Neural cell (in vitro differentiated cells): ENCODE measurements around the gene TOLLIP. TPM values are rescaled to one million over a fixed set of nuclear protein-coding genes. Genes with fewer than 3 reads are reported as not detected.

Source experiments
- H2AFZ ChIP-seq: fragments of 200-600, 300-800 bp; sonication (generic), shearing (Covaris generic); 2 replicates; pipeline ENCODE4 v1.6.0; 2014; ENCODE audit warnings: low read depth, mild to moderate bottlenecking, antibody characterized with exemption, low read length, moderate library complexity
- H3F3A ChIP-seq: fragments of 200-600 bp; shearing (Covaris generic); 2 replicates; pipeline ENCODE4 v1.6.1; 2016; ENCODE audit warnings: mild to moderate bottlenecking, moderate library complexity, mixed read lengths, antibody characterized with exemption, low read length; ENCODE audit not compliant: insufficient read depth, poor library complexity, severe bottlenecking
- H3K27ac ChIP-seq: fragments of 200-600, 300-800 bp; sonication (generic), shearing (Covaris generic); 2 replicates; pipeline ENCODE4 v1.5.1; 2014; ENCODE audit warnings: mild to moderate bottlenecking, low read length, moderate library complexity
- H3K27me3 ChIP-seq: fragments of 300-800, 200-600 bp; sonication (generic), shearing (Covaris generic); 2 replicates; pipeline ENCODE4 v1.6.0; 2014; ENCODE audit warnings: mild to moderate bottlenecking, low read depth, low read length, moderate library complexity; ENCODE audit not compliant: insufficient read depth
- H3K36me3 ChIP-seq: fragments of 300-800, 200-600 bp; sonication (generic), shearing (Covaris generic); 2 replicates; pipeline ENCODE4 v1.5.1; 2014; ENCODE audit warnings: mild to moderate bottlenecking, antibody characterized with exemption, low read length, moderate library complexity; ENCODE audit not compliant: insufficient read depth
- H3K4me2 ChIP-seq: fragments of 300-800, 200-600 bp; sonication (generic), shearing (Covaris generic); 2 replicates; pipeline ENCODE4 v1.6.0; 2014; ENCODE audit warnings: mild to moderate bottlenecking, low read length
- H3K4me3 ChIP-seq: fragments of 300-800, 200-600 bp; sonication (generic), shearing (Covaris generic); 2 replicates; pipeline ENCODE4 v1.5.1; 2014; ENCODE audit warnings: mild to moderate bottlenecking, low read length, moderate library complexity
- H3K79me2 ChIP-seq: fragments of 200-600 bp; shearing (Covaris generic); replicated peaks from 2 replicates; pipeline ENCODE4 v1.6.0; 2014; ENCODE audit warnings: mild to moderate bottlenecking, low read length, moderate library complexity; ENCODE audit not compliant: insufficient read depth
- H3K9ac ChIP-seq: fragments of 300-800, 200-600 bp; sonication (generic), shearing (Covaris generic); 2 replicates; pipeline ENCODE4 v1.6.1; 2016; ENCODE audit warnings: mild to moderate bottlenecking, low read length, mixed read lengths
- H3K9me2 ChIP-seq: fragments of 200-600 bp; shearing (Covaris generic); 2 replicates; pipeline ENCODE4 v1.6.1; 2016; ENCODE audit warnings: mild to moderate bottlenecking, low read length, mixed read lengths; ENCODE audit not compliant: insufficient read depth
- H3K9me3 ChIP-seq: fragments of 200-600, 300-800 bp; sonication (generic), shearing (Covaris generic); 2 replicates; pipeline ENCODE4 v1.6.1; 2016; ENCODE audit warnings: mild to moderate bottlenecking, mixed run types, low read length, moderate library complexity, mixed read lengths
- H4K20me1 ChIP-seq: fragments of 200-600 bp; shearing (Covaris generic); 2 replicates; pipeline ENCODE4 v1.6.1; 2016; ENCODE audit warnings: mild to moderate bottlenecking, mixed run types; ENCODE audit not compliant: insufficient read depth
- EP300 ChIP-seq: fragments of 450-650 bp; conservative IDR thresholded peaks from 2 replicates; pipeline ENCODE4 v1.6.1; 2014; ENCODE audit warnings: antibody characterized with exemption, mild to moderate bottlenecking, moderate library complexity; ENCODE audit not compliant: poor library complexity, severe bottlenecking
- EZH2 ChIP-seq: fragments of 200-600, 300-800 bp; shearing (Covaris generic), sonication (generic); IDR thresholded peaks from 2 replicates; pipeline ENCODE4 v1.6.1; 2014; ENCODE audit warnings: antibody characterized with exemption, low read length, borderline replicate concordance, mild to moderate bottlenecking; ENCODE audit not compliant: insufficient read depth, poor library complexity, severe bottlenecking
- MXI1 ChIP-seq: fragments of 450-650 bp; conservative IDR thresholded peaks from 2 replicates; pipeline ENCODE4 v1.6.1; 2014; ENCODE audit warnings: antibody characterized with exemption, mild to moderate bottlenecking; ENCODE audit not compliant: poor library complexity, severe bottlenecking
- POLR2AphosphoS5 ChIP-seq: IDR thresholded peaks from 2 replicates; pipeline ENCODE4 v1.6.1; 2012
- RAD21 ChIP-seq: fragments of 450-650 bp; conservative IDR thresholded peaks from 2 replicates; pipeline ENCODE4 v1.6.1; 2014; ENCODE audit warnings: antibody characterized with exemption, mild to moderate bottlenecking, moderate library complexity
- SMC3 ChIP-seq: fragments of 450-650 bp; conservative IDR thresholded peaks from 2 replicates; pipeline ENCODE4 v1.6.1; 2014; ENCODE audit warnings: antibody characterized with exemption, mild to moderate bottlenecking, moderate library complexity; ENCODE audit not compliant: poor library complexity
- TAF1 ChIP-seq: IDR thresholded peaks from 2 replicates; pipeline ENCODE4 v1.6.1; 2012; ENCODE audit warnings: low read depth
- polyA plus RNA-seq: library from polyadenylated mRNA; depleted of rRNA; stranded (reverse); fragments of >200 nt; gene quantifications from 2 replicates; pipeline ENCODE4 v1.2.3, GENCODE V29; 2014
- TF ChIP-seq, protein P1 (sequence below): fragments of 450-650 bp; IDR thresholded peaks from 2 replicates; pipeline ENCODE4 v1.5.1; 2014; ENCODE audit warnings: antibody characterized with exemption, mild to moderate bottlenecking, moderate library complexity; ENCODE audit not compliant: poor library complexity, severe bottlenecking
- TF ChIP-seq, protein P2 (sequence below): IDR thresholded peaks from 2 replicates; pipeline ENCODE4 v1.6.1; 2012; ENCODE audit warnings: borderline replicate concordance

The TOLLIP gene
- polyA plus RNA-seq, 1 donor from 2014 or later, result 24.1 TPM

DNA sequence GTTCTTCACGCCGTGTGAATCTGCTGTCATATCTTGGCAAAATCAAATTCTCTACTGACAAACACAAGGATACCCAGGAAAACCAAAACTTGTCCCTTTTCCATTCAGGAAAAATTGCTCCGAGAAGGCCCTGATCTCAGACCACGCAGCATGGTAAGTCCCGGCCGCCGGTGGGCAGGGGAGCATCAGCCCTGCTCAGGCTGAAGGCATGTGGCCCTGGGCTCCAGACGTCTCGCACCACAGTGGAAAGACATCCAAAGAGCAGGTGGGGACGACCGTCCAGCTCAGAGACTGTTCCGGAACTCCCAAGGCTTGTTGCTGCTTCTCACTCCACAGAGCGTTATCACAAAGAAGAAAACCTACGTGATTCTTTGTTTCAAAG is 29.8 kb downstream of the TOLLIP start:
- H4K20me1 ChIP-seq, result no peaks in the 10 kb centered on the region
- TF ChIP-seq POLR2AphosphoS5, result no peak
- TF ChIP-seq, protein P1, sequence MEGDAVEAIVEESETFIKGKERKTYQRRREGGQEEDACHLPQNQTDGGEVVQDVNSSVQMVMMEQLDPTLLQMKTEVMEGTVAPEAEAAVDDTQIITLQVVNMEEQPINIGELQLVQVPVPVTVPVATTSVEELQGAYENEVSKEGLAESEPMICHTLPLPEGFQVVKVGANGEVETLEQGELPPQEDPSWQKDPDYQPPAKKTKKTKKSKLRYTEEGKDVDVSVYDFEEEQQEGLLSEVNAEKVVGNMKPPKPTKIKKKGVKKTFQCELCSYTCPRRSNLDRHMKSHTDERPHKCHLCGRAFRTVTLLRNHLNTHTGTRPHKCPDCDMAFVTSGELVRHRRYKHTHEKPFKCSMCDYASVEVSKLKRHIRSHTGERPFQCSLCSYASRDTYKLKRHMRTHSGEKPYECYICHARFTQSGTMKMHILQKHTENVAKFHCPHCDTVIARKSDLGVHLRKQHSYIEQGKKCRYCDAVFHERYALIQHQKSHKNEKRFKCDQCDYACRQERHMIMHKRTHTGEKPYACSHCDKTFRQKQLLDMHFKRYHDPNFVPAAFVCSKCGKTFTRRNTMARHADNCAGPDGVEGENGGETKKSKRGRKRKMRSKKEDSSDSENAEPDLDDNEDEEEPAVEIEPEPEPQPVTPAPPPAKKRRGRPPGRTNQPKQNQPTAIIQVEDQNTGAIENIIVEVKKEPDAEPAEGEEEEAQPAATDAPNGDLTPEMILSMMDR, result no peak
- no peak for TF ChIP-seq TAF1
- no peak for TF ChIP-seq EP300
- TF ChIP-seq SMC3, result no peak
- TF ChIP-seq RAD21, result no peak
- no peak for TF ChIP-seq EZH2
- TF ChIP-seq MXI1, result no peak
- TF ChIP-seq, protein P2, sequence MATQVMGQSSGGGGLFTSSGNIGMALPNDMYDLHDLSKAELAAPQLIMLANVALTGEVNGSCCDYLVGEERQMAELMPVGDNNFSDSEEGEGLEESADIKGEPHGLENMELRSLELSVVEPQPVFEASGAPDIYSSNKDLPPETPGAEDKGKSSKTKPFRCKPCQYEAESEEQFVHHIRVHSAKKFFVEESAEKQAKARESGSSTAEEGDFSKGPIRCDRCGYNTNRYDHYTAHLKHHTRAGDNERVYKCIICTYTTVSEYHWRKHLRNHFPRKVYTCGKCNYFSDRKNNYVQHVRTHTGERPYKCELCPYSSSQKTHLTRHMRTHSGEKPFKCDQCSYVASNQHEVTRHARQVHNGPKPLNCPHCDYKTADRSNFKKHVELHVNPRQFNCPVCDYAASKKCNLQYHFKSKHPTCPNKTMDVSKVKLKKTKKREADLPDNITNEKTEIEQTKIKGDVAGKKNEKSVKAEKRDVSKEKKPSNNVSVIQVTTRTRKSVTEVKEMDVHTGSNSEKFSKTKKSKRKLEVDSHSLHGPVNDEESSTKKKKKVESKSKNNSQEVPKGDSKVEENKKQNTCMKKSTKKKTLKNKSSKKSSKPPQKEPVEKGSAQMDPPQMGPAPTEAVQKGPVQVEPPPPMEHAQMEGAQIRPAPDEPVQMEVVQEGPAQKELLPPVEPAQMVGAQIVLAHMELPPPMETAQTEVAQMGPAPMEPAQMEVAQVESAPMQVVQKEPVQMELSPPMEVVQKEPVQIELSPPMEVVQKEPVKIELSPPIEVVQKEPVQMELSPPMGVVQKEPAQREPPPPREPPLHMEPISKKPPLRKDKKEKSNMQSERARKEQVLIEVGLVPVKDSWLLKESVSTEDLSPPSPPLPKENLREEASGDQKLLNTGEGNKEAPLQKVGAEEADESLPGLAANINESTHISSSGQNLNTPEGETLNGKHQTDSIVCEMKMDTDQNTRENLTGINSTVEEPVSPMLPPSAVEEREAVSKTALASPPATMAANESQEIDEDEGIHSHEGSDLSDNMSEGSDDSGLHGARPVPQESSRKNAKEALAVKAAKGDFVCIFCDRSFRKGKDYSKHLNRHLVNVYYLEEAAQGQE, result no peak
- H3K4me3 ChIP-seq, result no peak overlapping the region
- H3K27me3 ChIP-seq, result no peaks in the 10 kb centered on the region
- no peaks in the 10 kb centered on the region for H3K9me3 ChIP-seq
- no peak overlapping the region for H3K4me2 ChIP-seq
- no peaks in the 10 kb centered on the region for H3K9me2 ChIP-seq
- no peak overlapping the region for H3K9ac ChIP-seq
- H3K36me3 ChIP-seq, result no peaks in the 10 kb centered on the region
- H2AFZ ChIP-seq, result no peak overlapping the region
- no peaks in the 10 kb centered on the region for H3F3A ChIP-seq
- no peaks in the 10 kb centered on the region for H3K79me2 ChIP-seq
- no peak overlapping the region for H3K27ac ChIP-seq

DNA sequence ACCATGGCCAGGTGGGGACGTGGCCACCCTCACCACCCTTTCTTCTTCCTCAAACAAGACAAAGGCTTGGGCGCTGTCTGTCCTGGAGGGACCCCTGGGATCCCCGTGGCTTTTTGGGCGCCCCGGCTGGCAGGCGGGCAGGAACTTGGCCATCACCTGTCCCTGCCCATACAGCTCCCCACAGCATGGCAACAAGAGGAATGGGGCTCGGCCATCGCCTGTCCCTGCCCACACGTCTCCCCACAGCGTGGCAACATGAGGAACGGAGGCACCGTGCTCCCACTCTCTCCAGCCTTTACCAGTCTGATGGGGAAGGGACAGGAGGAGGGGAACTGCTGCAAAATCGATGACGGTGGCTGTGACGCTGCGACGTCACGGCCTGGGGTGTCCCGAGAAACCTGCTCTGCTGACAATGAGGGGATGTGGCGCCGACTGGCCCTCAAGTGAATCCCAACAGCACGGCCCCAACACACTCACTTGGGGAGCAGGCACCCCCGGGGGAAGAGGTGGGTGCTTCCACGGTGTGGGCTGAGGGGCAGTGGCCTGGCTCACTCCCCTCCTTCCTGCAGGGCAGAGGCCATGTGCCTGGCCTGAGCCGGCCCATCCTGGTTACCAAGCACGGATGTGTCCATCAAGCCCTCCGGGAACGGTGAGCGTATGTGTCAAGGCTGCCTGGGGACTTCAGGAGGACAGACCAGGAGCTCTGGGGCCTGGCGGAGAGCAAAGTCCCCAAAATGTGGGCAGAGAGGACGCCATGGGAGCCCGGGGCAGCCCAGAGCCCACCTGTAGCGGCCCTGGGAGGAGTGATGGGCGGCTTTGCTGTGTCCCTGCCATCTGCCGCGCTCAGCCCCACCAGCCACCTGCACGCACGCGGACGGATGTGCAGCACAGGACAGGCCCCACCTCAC is 30.4 kb downstream of the TOLLIP start:
- Histone ChIP-seq H3K9ac (no peak overlapping the region), H3K4me2 (no peak overlapping the region), H4K20me1 (no peaks in the 10 kb centered on the region), H3K27ac (no peak overlapping the region), H3K9me3 (no peaks in the 10 kb centered on the region), H3K4me3 (no peak overlapping the region), H3K36me3 (no peaks in the 10 kb centered on the region), H3F3A (no peaks in the 10 kb centered on the region), H3K27me3 (no peaks in the 10 kb centered on the region), H3K9me2 (no peaks in the 10 kb centered on the region), H3K79me2 (no peaks in the 10 kb centered on the region), H2AFZ (no peak overlapping the region)
- TF ChIP-seq RAD21 (no peak), POLR2AphosphoS5 (no peak), TAF1 (no peak), SMC3 (no peak), EZH2 (no peak)
- TF ChIP-seq, protein P2, result no peak
- TF ChIP-seq, protein P1, result no peak
